Measurements from ENCODE around the gene PCBD1. TPM values are rescaled to one million over a fixed set of nuclear protein-coding genes. Genes with fewer than 3 reads are reported as not detected.

Gene PCBD1
- total RNA-seq, 1 experiment from 2014 or later = 39.7 TPM

- H3K18ac ChIP-seq (ENCODE audit: insufficient read length, low read depth, low read length) = no peak overlapping the region
- H2BK120ac ChIP-seq (ENCODE audit: low read depth, low read length, poor library complexity, severe bottlenecking) = no peak overlapping the region
- no peak overlapping the region for H3K14ac ChIP-seq (ENCODE audit: insufficient read depth, low read length)
- no peak overlapping the region for H2BK5ac ChIP-seq (ENCODE audit: insufficient read length, low read length)
- Mint-ChIP-seq H3K9me3 (no peaks in the 10 kb centered on the region), H3K27me3 (ENCODE audit: low read depth) (peaks cover 6% of the 10 kb centered on the region), H3K4me3 (no peak overlapping the region), H3K36me3 (ENCODE audit: insufficient read depth in 1 of 3, low read depth in 3 of 3) (no peaks in the 10 kb centered on the region), H3K27ac (no peak overlapping the region; a peak in 1 of 7 replicates), H3K4me1 (peaks cover 0 to 4% of the 10 kb centered on the region in 2 experiments; a peak in 2 of 4 replicates)
- no peak overlapping the region for H3K27ac ChIP-seq (ENCODE audit: insufficient read length, low read depth, low read length)
- no CpG with 5 or more reads among the region's 15 CpGs for whole genome bisulfite sequencing (ENCODE audit: extremely low coverage, insufficient read length, low lambda C conversion rate)
- no peak overlapping the region for H4K91ac ChIP-seq (ENCODE audit: insufficient read length, low read depth, low read length)
- no peak; the same call in 2 of the 3 replicates for TF ChIP-seq CTCF (conservative IDR thresholded peaks at IDR 0.05)
- H3K9ac ChIP-seq (ENCODE audit: extremely low read depth, insufficient read length, low read length) = no peak overlapping the region
- H2BK20ac ChIP-seq (ENCODE audit: low read depth, low read length, poor library complexity, severe bottlenecking) = no peak overlapping the region
- no peak overlapping the region for H2AFZ ChIP-seq (ENCODE audit: low read length)
- H3K4me2 ChIP-seq (ENCODE audit: insufficient read depth, insufficient read length, low read length) = no peak overlapping the region
- H3K9me3 ChIP-seq (ENCODE audit: control insufficient read depth, low read depth, low read length) = no peaks in the 10 kb centered on the region
- no peak overlapping the region for H3K23ac ChIP-seq (ENCODE audit: insufficient read length, low read depth, low read length)
- no peaks in the 10 kb centered on the region for H3K79me1 ChIP-seq (ENCODE audit: insufficient read depth, low read depth, low read length, poor library complexity, severe bottlenecking)
- H3K56ac ChIP-seq (ENCODE audit: insufficient read length, low read depth, low read length) = no peak overlapping the region
- no peak overlapping the region for H2BK12ac ChIP-seq (ENCODE audit: insufficient read length, low read depth, low read length)
- H2BK15ac ChIP-seq (ENCODE audit: low read depth, low read length) = no peak overlapping the region
- H2AK5ac ChIP-seq (ENCODE audit: insufficient read length, low read length) = no peak overlapping the region
- no peaks in the 10 kb centered on the region for H4K20me1 ChIP-seq (ENCODE audit: control insufficient read depth, insufficient read depth, insufficient read length)
- no peak overlapping the region for H3K4ac ChIP-seq (ENCODE audit: low read depth, low read length)
- DNase-seq = no peak
- H3K4me1 ChIP-seq (ENCODE audit: insufficient read depth, low read length) = no peaks in the 10 kb centered on the region
- H4K8ac ChIP-seq (replicated peaks; ENCODE audit: insufficient read length, low read depth, low read length) = no peak overlapping the region
- H3K79me2 ChIP-seq (ENCODE audit: insufficient read depth, low read length) = no peaks in the 10 kb centered on the region
- H3K27me3 ChIP-seq (ENCODE audit: insufficient read depth, low read length) = no peaks in the 10 kb centered on the region
- H3T11ph ChIP-seq (ENCODE audit: low read length) = no peak overlapping the region
- no peak overlapping the region for H4K5ac ChIP-seq (ENCODE audit: insufficient read length, low read depth, low read length)
- H3K23me2 ChIP-seq (ENCODE audit: insufficient read length, low read depth, low read length, poor library complexity, severe bottlenecking) = no peaks in the 10 kb centered on the region
These were observed 42.9 kb upstream of the PCBD1 start for GRCh38 chr10:70931168-70931815.

Data from H9 (cell line).